GM21529 (cell line): ENCODE measurements around the gene ANXA11.

ENCODE experiments used
- ATAC-seq: cut with Tn5 transposase; IDR thresholded peaks from one replicate; pipeline ENCODE4 v1.9.1; 2021; ENCODE audit not compliant: unreplicated experiment

ANXA11 gene

GRCh38 chr10:80167471-80168161 lies 37.7 kb downstream of the ANXA11 start:
- no peak for ATAC-seq

DNA sequence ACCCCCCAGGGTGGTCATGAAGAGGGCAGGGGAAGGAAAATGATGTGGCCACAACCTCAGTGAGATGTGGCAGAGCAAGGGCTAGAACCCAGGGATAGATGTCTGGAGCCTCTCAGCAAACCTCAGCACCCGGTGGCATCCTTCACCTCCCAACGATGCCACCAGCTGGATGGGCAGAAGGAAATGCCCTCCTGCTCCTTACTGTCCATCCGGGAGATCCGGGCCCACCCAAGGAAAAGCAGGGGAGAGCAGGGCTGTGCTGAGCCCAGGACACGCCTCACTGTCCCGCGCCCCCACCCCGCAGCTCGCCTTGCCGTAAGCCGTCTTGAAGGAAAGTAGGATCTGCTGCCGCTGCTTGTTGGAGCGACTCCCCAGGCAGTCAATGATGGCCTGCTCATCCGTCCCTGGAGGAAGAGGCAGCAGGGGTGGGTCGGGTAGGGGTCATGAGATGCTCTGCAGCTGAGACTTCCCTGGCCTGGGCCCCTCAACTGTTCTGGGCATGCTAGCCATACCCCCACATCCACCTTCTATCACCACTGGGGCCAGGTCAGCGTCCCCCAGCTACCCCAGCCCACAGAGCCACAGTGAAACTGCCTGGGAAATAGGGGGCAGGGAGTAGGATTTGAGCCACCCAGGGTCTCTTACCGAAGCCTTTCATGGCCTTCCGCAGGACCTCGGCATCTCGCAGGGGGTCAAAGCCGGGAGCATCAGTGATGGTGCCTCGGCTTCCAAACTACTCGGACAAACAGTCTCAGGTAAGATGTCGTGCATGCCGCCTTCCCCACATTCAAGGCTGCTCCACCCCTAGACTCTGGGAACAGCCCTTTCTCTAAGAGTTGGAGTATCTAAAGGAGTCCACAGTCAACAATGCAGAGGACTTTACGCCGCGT lies 38.5 kb downstream of the ANXA11 start:
- no peak for ATAC-seq

GRCh38 chr10:80165173-80165572 lies 40.2 kb downstream of the ANXA11 start:
- no peak for ATAC-seq

DNA sequence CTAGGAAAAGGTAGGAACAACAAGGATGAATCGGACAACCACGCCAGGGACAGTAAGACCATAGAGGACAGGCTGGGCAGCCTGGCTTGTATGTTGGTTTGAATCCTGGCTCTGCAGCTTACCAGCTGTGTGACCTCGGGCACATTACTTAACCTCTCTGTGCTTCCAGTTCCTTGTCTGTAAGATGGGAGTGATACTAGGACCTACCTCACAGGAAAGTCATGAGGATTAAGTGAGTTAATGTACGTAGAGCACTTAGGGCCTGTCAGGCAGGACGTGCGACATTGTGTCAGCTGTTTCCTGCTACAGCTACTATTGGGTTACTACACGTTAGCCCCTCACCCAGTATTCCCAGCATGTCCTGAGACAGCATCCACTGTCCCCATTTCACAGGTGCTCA lies 40.7 kb downstream of the ANXA11 start:
- no peak for ATAC-seq

DNA sequence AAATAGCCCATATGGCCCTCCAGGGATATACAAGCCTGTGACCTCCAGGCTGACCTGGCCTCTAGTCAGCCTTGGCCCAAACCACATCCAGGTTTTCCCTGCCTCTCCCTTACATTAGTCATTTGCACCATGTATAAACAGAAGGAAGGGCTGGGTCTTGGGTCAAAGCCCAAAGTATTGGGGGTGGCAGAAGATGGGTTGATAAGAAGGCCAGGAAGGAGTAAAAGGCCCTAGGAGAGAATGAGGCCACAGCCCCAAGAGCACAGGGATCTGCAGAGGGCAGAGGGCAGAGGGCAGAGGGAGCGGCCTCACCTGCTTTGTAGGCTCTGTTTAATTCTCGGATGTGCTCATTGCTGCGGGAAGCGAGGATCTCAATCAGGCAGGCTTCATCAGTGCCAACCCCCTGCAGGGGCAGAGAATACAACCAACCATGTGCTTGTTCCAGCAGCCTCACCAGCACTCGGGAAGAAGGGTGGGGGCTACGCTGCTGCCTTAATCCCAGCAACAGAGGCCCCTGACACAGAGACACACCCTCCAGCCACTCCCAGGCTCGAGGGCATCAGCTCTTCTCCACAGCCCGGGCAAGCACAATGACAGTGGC lies 41.5 kb downstream of the ANXA11 start:
- no peak for ATAC-seq

GRCh38 chr10:80161321-80162083 lies 43.8 kb downstream of the ANXA11 start:
- ATAC-seq = no peak

DNA sequence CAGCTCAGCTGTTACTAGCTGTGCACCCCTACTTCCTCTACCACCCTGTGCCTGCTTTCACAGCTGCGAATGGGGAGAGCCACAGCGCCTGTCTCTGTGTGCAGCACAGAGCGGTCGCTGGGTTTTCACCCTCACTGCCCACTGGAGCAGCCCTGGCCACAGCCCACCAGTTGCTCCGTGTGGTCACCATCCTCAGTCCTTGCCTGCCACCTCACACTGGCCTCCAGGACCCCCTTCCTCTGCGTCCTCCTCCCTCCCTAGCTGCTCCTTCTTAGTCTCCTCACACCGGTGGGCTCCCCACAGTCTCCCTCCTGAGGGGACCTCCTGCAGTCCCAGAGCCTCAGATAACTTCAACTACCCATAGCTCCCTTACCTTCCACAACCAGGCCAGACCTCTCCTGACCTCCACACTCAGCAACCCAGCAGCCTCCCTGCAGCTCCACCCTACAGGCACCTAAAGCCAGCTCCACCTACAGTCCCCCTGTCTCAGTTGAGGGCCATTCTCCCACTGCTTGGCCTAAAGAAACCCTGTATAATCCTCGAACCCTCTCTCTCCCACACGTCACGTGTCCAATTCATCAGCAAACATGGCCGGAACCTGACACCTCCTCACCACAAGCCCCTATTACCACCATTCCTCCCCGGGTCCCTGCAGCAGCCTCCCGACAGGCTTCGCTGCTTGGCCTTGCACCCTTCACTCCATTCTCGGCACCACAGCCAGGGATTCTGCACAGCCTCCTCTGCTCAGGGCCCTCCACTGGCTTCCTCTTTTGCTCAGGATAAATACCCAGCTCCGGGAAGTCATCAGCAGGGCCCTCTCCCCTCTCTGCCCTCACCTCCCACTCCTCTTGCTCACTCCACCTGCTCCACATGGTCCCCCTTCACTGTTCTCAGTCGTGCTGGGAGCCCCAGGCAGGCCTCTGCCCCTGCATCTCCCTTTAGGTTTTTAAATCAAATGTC lies 44.7 kb downstream of the ANXA11 start:
- ATAC-seq = no peak

DNA sequence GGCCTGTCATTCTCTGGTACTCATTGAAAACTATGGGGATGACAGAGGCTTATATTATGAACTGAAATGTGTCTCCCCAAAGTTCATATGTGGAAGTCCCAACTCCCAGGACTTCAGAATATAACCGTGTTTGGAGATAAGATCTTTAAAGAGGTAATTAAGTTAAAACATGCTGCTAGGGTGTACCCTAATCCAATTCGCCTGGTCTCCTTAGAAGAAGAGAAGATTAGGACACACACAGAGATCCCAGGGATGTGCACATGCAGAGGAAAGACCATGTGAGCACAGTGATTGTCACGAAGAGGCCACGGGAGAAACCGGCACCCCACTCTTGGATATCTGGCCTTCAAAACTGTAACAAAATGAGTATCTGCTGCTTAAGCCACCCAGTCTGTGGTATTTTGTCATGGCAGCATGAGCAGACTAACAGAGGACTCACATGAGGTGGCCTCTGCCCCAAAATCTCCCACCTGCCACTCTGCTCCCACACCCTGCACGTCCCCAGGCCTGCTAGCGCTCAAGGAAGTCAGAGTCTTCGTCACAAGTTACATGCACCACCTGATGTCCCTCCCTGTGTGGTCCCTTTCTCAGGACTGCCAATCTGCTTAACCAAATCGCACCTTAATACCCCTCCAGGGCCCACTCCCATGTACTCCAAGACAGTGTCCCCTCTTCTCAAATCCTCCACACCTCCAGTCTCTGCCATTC lies 46.0 kb downstream of the ANXA11 start:
- ATAC-seq = no peak

- no peak for ATAC-seq
Measured at GRCh38 chr10:80158598-80159127, 46.7 kb downstream of the ANXA11 start.

- no peak for ATAC-seq
Measured at GRCh38 chr10:80158126-80158525, 47.2 kb downstream of the ANXA11 start.

DNA sequence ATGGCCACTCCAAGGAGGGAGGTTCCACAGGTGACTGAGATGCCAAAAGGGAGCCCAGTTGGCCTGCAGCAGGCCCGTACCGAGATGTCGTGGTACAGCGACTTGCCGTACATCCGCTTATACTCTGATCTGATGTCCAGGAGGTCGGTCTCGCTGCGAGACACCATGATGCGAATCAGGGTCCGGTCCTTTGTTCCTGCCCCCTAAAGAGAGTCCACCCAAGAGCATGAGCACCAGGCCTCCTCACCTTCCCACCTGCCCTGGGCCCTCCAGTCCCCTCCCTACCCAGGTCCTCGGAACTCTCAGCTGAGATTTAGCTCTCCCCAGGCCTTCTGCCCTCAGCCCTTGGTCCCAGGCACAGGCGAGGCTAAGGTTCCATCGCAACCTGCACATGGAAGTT lies 47.8 kb downstream of the ANXA11 start:
- ATAC-seq = no peak

DNA sequence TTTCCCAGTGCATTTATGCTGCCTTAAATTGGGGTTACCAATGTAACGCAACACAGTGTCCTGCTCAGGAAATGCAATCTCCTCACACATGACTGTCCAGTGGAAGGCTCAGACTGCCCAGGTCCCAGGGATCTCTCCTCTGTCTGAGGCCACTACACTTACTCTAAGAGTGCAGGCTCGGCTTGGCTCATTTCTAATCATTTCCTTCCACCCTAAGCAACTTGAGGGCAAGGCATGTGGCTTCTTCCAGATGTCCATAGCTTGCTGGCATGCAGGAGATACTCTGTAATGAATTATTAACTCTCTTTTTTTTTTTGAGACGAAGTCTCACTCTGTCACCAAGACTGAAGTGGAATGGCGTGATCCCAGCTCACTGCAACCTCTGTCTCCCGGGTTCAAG lies 49.1 kb downstream of the ANXA11 start:
- no peak for ATAC-seq

DNA sequence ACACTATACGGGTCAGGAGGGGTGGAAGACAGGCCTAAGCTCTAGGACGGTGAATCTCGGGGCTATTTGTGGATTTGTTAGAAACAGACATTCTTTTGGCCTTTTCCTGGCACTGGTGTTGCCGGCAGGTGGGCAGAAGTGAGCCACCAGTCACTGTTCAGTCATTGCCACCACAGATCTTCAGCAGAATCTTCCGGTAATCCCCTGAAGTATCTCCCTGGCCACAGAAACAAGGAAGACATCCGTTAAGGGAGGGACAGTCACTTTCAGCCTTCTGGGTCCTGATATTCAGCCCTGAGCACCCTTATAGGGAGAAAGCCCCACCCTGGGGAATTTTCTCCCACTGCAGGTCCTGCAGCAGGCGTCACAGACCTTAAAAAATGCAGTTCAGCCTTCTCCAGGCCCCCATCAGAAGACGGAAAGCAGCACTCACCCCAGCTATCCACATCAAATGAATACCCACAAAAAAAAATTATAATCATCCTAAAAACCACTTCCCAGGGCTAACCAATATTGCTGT lies 49.6 kb downstream of the ANXA11 start:
- no peak for ATAC-seq

DNA sequence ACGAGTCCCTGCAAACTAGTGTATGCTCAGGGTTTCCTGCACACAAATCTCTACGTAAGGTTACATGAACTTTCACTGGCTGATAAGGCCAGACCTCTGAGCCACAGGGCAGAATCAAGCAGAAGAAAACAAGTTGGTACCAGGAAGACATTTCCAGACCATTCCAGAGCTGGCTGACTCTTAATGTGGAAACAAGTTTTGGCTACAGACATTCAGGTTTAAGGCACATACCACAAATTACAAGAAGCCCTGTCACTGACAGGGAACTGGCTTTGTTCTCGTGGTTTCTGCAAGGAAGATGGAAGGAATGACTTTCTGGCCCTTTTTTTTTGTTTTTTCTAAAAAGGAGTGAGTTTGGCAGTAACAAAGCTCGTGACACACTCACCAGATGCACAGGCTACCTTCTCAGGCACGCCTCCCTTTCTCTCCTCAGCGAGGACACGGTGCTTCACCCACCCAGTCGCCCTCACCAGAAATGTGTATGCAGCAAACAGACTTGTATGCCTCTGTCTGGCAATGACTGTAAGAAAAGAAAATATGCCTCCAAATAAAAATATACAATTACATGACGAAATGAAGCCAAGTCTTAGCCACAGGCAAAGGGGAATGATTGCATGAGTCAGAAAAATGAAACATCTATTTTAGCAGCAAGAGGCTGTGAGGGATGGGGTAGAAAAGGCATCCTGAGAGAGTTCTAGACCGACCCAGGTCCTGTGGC lies 50.2 kb downstream of the ANXA11 start:
- no peak for ATAC-seq

- ATAC-seq = no peak
Measured at GRCh38 chr10:80154626-80154977, 50.7 kb downstream of the ANXA11 start.

DNA sequence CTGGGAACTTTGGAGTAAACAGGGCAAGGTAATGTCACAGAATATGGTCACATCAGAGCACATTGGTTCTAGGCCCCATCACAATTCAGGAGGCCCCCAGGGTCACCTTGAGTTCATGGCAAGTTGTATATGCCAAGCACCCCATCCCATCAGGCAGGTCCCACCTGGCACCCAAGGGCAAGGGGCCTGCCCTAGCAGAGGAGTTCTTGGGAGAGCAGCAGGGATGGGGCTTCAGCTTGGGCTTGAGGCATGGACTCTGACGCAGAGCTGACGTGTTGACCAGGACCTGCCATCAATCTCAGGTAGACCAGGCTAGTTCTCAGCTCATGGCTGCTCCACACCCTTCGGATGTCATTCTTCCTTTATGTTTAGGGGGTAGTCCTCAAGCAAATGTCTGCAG lies 51.9 kb downstream of the ANXA11 start:
- no peak for ATAC-seq

- no peak for ATAC-seq
Measured at GRCh38 chr10:80152820-80153219, 52.5 kb downstream of the ANXA11 start.

- no peak for ATAC-seq
Measured at GRCh38 chr10:80150172-80150571, 55.2 kb downstream of the ANXA11 start.
